HepG2 (cell line): ENCODE data around the gene KCTD19. TPM values are rescaled to one million over a fixed set of nuclear protein-coding genes. Genes with fewer than 3 reads are reported as not detected.

ENCODE experiments used
- DPF2 ChIP-seq: sonication (generic); formaldehyde crosslinking; IDR thresholded peaks from 2 replicates; pipeline ENCODE4 v1.4.0; 2020; ENCODE audit warnings: mild to moderate bottlenecking, low read depth, missing genetic modification reagents, borderline replicate concordance
- GPBP1L1 ChIP-seq: sonication (generic); formaldehyde crosslinking; IDR thresholded peaks from 2 replicates; pipeline ENCODE4 v1.5.0; 2020; ENCODE audit warnings: mild to moderate bottlenecking, missing genetic modification reagents
- HNRNPL ChIP-seq: fragments of 200-400 bp; formaldehyde crosslinking; IDR thresholded peaks from 2 replicates; pipeline ENCODE4 v1.6.1; 2017; ENCODE audit warnings: mild to moderate bottlenecking, low read depth, low read length
- HOMEZ ChIP-seq: IDR thresholded peaks from 2 replicates; pipeline ENCODE4 v1.6.1; 2016; ENCODE audit warnings: low read depth
- HOXD1 ChIP-seq: sonication (generic); formaldehyde crosslinking; IDR thresholded peaks from 2 replicates; pipeline ENCODE4 v1.5.0; 2020; ENCODE audit warnings: missing genetic modification reagents
- MBNL3 ChIP-seq: fragments of 250-450 bp; sonication (Bioruptor Pico); conservative IDR thresholded peaks from 2 replicates; pipeline ENCODE4 v1.8.0; 2022; ENCODE audit warnings: mild to moderate bottlenecking, inconsistent platforms
- MEF2D ChIP-seq: sonication (generic); formaldehyde crosslinking; IDR thresholded peaks from 2 replicates; pipeline ENCODE4 v1.5.1; 2020; ENCODE audit warnings: mild to moderate bottlenecking, missing genetic modification reagents
- NFE2 ChIP-seq: sonication (generic); formaldehyde crosslinking; IDR thresholded peaks from 2 replicates; pipeline ENCODE4 v1.4.0; 2020; ENCODE audit warnings: missing genetic modification reagents
- NFYC ChIP-seq: IDR thresholded peaks from 2 replicates; pipeline ENCODE4 v1.6.1; 2016; ENCODE audit warnings: missing genetic modification reagents, missing compliant biosample characterization
- PHF5A ChIP-seq: IDR thresholded peaks from one replicate; pipeline ENCODE4 v1.6.1; 2018; ENCODE audit warnings: low read depth, missing genetic modification reagents; ENCODE audit not compliant: unreplicated experiment
- RBAK ChIP-seq: sonication (generic); formaldehyde crosslinking; IDR thresholded peaks from 2 replicates; pipeline ENCODE4 v1.5.1; 2020; ENCODE audit warnings: mild to moderate bottlenecking, missing genetic modification reagents
- SP1 ChIP-seq, 2 experiments: fragments of 450-650 bp in 1 of 2; sonication (generic) in 1 of 2; formaldehyde crosslinking in 1 of 2; IDR thresholded peaks; 2 replicates each; pipeline versions ENCODE4 v1.4.0 to v1.6.1; 2016 to 2020; ENCODE audit warnings: missing genetic modification reagents in 1 of 2
- TMF1 ChIP-seq: sonication (generic); formaldehyde crosslinking; IDR thresholded peaks from 2 replicates; pipeline ENCODE4 v1.8.1; 2022; ENCODE audit warnings: low read depth, missing genetic modification reagents
- ZNF232 ChIP-seq: sonication (generic); formaldehyde crosslinking; IDR thresholded peaks from 2 replicates; pipeline ENCODE4 v1.4.0; 2020; ENCODE audit warnings: missing genetic modification reagents, borderline replicate concordance
- ZNF33A ChIP-seq: sonication (generic); formaldehyde crosslinking; IDR thresholded peaks from 2 replicates; pipeline ENCODE4 v1.5.1; 2020; ENCODE audit warnings: missing genetic modification reagents, mild to moderate bottlenecking, moderate library complexity, borderline replicate concordance
- ZNF589 ChIP-seq: sonication (generic); formaldehyde crosslinking; conservative IDR thresholded peaks from 2 replicates; pipeline ENCODE4 v1.8.0; 2022; ENCODE audit warnings: mild to moderate bottlenecking, moderate library complexity, missing genetic modification reagents
- ZNF607 ChIP-seq: sonication (generic); formaldehyde crosslinking; IDR thresholded peaks from 2 replicates; pipeline ENCODE4 v1.5.1; 2020; ENCODE audit warnings: missing genetic modification reagents, mild to moderate bottlenecking, borderline replicate concordance
- ZNF724P ChIP-seq: sonication (generic); formaldehyde crosslinking; IDR thresholded peaks from 2 replicates; pipeline ENCODE4 v1.8.0; 2022; ENCODE audit warnings: missing genetic modification reagents, borderline replicate concordance
- polyA plus RNA-seq, 8 experiments: library from polyadenylated mRNA; depleted of rRNA in 3 of 8; stranded (reverse) in 7 of 8; unstranded in 1 of 8; fragments of >200 nt; fragmentation: Illumina TruSeq in 4 of 8; extraction: Trizol in 4 of 8; gene quantifications; 2 replicates each; pipeline versions ENCODE4 v1.2.1 to v1.2.3, GENCODE V29; 2011 to 2016; ENCODE audit warnings: low read depth in 4 of 8, missing spikeins in 1 of 8, mixed read lengths in 1 of 8; ENCODE audit not compliant: insufficient read depth in 1 of 8
- total RNA-seq, 5 experiments: library from RNA; depleted of rRNA; stranded (reverse); fragments of >200 nt; fragmentation: Illumina TruSeq; extraction: Trizol; gene quantifications; 2 replicates each; pipeline ENCODE4 v1.2.3, GENCODE V29; 2016; ENCODE audit warnings: low read depth in 1 of 5
- TF ChIP-seq, protein P1 (sequence below): sonication (generic); formaldehyde crosslinking; IDR thresholded peaks from 2 replicates; pipeline ENCODE4 v1.4.0; 2020; ENCODE audit warnings: missing genetic modification reagents, borderline replicate concordance
- TF ChIP-seq, protein P2 (sequence below): IDR thresholded peaks from 2 replicates; pipeline ENCODE4 v1.6.1; 2016; ENCODE audit warnings: low read depth, control low read depth

Gene KCTD19
- total and polyA plus RNA-seq, 2 of the 13 experiments (the other 11 are each of a cell fraction or from before 2014, with no cell fraction given): not detected

DNA sequence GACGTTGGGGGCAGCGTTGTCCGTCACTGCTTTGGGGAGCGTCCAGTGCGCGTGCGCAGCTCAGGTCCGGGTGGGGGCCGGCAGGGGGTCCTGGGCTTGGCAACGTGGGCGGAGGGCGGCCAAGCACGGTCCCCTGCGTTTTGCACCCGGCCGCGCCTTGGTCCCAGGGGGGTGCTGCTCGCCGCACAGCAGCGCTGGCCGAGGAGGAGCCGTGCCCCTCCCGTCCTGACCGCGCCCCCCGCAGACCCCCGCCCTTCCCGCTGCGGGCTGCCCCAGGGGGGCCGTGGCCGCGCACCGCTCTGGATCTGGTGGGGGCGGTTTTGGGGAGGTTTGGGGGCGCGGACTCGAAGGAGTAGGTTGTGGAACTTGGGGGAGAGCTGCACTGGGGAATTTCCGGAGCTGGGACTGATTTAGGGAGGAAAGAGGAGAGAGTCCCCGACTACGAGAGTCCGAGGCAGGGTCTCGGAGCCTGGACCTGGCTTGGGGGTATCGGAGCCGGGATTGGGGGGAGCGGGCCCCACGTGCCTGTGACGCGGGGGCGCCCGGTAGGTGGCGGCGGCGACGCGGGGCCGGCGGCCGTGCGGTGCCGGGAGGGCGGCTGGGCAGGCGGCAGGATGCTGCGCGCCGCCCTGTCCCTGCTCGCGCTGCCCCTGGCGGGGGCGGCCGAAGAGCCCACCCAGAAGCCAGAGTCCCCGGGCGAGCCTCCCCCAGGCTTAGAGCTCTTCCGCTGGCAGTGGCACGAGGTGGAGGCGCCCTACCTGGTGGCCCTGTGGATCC is 78.0 kb downstream of the KCTD19 start, which contains the start of gene SLC9A5 (continued):
- no peak for TF ChIP-seq DPF2 (CRISPR knock-in tag)
- TF ChIP-seq MEF2D (CRISPR knock-in tag): no peak
- TF ChIP-seq HOMEZ (CRISPR knock-in tag): no peak
- TF ChIP-seq NFE2 (CRISPR knock-in tag): no peak
- TF ChIP-seq ZNF589 (CRISPR knock-in tag): no peak
- no peak for TF ChIP-seq ZNF33A (CRISPR knock-in tag)
- TF ChIP-seq GPBP1L1 (CRISPR knock-in tag): no peak
- TF ChIP-seq, protein P1, sequence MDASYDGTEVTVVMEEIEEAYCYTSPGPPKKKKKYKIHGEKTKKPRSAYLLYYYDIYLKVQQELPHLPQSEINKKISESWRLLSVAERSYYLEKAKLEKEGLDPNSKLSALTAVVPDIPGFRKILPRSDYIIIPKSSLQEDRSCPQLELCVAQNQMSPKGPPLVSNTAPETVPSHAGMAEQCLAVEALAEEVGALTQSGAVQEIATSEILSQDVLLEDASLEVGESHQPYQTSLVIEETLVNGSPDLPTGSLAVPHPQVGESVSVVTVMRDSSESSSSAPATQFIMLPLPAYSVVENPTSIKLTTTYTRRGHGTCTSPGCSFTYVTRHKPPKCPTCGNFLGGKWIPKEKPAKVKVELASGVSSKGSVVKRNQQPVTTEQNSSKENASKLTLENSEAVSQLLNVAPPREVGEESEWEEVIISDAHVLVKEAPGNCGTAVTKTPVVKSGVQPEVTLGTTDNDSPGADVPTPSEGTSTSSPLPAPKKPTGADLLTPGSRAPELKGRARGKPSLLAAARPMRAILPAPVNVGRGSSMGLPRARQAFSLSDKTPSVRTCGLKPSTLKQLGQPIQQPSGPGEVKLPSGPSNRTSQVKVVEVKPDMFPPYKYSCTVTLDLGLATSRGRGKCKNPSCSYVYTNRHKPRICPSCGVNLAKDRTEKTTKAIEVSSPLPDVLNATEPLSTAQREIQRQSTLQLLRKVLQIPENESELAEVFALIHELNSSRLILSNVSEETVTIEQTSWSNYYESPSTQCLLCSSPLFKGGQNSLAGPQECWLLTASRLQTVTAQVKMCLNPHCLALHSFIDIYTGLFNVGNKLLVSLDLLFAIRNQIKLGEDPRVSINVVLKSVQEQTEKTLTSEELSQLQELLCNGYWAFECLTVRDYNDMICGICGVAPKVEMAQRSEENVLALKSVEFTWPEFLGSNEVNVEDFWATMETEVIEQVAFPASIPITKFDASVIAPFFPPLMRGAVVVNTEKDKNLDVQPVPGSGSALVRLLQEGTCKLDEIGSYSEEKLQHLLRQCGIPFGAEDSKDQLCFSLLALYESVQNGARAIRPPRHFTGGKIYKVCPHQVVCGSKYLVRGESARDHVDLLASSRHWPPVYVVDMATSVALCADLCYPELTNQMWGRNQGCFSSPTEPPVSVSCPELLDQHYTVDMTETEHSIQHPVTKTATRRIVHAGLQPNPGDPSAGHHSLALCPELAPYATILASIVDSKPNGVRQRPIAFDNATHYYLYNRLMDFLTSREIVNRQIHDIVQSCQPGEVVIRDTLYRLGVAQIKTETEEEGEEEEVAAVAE (CRISPR knock-in tag): no peak
- TF ChIP-seq PHF5A (CRISPR knock-in tag): no peak
- no peak for TF ChIP-seq SP1 (IDR thresholded peaks at IDR 0.05)
- TF ChIP-seq SP1 (CRISPR knock-in tag; IDR thresholded peaks at IDR 0.05): no peak
- TF ChIP-seq HNRNPL: no peak
- no peak for TF ChIP-seq NFYC
- TF ChIP-seq MBNL3 (CRISPR knock-in tag): no peak
- TF ChIP-seq HOXD1 (CRISPR knock-in tag): no peak
- no peak for TF ChIP-seq ZNF607
- no peak for TF ChIP-seq ZNF724P
- TF ChIP-seq ZNF232: no peak
- TF ChIP-seq TMF1 (CRISPR knock-in tag): peak; percentile 52; the same call in 1 of the 2 replicates
- TF ChIP-seq, protein P2, sequence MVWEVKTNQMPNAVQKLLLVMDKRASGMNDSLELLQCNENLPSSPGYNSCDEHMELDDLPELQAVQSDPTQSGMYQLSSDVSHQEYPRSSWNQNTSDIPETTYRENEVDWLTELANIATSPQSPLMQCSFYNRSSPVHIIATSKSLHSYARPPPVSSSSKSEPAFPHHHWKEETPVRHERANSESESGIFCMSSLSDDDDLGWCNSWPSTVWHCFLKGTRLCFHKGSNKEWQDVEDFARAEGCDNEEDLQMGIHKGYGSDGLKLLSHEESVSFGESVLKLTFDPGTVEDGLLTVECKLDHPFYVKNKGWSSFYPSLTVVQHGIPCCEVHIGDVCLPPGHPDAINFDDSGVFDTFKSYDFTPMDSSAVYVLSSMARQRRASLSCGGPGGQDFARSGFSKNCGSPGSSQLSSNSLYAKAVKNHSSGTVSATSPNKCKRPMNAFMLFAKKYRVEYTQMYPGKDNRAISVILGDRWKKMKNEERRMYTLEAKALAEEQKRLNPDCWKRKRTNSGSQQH (CRISPR knock-in tag): no peak
- TF ChIP-seq RBAK: no peak
